NCI-H345 treated with DMSO at 0.1 percent for 48 hours (cell line): ENCODE measurements around the gene IL24.
"Not testable (repeated sequence)": the region's sequence is repeated elsewhere in the genome, so short reads cannot be mapped to it uniquely, and the experiment has no call there.

ENCODE experiments used
- DNase-seq: peaks from one replicate; lab custom pipeline; 2025; ENCODE audit not compliant: unreplicated experiment; lab: John Stamatoyannopoulos, UW

Gene IL24, protein sequence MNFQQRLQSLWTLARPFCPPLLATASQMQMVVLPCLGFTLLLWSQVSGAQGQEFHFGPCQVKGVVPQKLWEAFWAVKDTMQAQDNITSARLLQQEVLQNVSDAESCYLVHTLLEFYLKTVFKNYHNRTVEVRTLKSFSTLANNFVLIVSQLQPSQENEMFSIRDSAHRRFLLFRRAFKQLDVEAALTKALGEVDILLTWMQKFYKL

GRCh38 chr1:206897175-206897574 lies at the start of gene IL24:
IL24 (plus strand) TSS chr1:206897443; CDS start chr1:206897833, 390 bp downstream.
- DNase-seq: no peak

GRCh38 chr1:206847946-206848345 lies 49.3 kb upstream of the IL24 start:
- no peak for DNase-seq

DNA sequence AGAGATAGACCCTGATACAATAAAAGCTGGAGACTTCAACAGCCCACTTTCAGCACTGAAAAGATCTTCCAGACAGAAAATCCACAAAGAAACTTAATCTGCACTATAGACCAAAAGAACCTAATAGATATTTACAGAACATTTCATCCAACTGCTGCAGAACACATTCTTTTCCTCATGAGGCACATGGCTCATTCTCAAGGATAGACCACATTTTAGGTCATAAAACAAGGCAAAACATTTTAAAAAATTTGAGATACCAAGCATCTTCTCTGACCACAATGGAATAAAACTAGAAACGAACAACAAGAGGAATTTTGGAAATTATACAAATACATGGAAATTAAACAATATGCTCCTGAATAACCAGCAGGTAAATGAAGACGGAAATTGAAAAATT lies 46.8 kb upstream of the IL24 start:
- DNase-seq: no peak

GRCh38 chr1:206851341-206852010 lies 45.8 kb upstream of the IL24 start:
- DNase-seq: no peak

- DNase-seq: not testable (repeated sequence)
Measured at GRCh38 chr1:206852662-206853061, 44.6 kb upstream of the IL24 start.

DNA sequence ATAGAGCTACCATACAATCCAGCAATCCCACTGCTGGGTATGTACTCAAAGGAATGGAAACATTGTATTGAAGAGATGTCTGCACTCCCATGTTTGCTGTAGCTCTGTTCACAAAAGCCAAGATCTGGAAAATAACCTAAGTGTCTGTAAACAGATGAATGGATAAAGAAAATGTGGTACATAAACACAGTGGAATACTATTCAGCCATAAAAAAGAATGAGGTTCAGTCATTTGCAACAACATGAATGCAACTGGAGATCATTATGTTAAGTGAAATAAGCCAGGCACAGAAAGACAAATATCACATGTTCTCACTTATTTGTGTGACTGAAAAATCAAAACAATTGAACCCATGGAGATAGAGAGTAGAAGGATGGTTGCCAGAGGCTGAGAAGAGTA lies 43.5 kb upstream of the IL24 start:
- not testable (repeated sequence) for DNase-seq

GRCh38 chr1:206854401-206855129 lies 42.7 kb upstream of the IL24 start:
- no peak for DNase-seq

DNA sequence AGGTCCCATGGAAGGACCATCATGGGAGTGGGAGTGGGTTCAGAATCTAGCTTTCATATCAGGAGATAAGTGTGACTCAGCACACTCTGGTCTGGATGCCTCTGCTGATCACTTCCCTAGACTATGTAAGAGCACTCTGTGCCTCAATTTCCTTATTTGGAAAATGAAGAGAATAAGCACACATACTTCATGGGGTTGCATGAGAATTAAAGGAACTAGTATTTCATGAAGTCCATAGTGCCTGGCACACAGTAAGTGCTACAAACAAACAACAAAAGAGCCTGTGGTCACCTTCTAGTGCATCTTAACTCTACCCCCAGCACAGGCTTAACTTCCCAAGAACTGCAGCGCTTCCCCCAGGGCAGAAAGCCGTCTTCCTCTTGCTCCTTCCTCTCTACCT lies 41.4 kb upstream of the IL24 start:
- no peak for DNase-seq

DNA sequence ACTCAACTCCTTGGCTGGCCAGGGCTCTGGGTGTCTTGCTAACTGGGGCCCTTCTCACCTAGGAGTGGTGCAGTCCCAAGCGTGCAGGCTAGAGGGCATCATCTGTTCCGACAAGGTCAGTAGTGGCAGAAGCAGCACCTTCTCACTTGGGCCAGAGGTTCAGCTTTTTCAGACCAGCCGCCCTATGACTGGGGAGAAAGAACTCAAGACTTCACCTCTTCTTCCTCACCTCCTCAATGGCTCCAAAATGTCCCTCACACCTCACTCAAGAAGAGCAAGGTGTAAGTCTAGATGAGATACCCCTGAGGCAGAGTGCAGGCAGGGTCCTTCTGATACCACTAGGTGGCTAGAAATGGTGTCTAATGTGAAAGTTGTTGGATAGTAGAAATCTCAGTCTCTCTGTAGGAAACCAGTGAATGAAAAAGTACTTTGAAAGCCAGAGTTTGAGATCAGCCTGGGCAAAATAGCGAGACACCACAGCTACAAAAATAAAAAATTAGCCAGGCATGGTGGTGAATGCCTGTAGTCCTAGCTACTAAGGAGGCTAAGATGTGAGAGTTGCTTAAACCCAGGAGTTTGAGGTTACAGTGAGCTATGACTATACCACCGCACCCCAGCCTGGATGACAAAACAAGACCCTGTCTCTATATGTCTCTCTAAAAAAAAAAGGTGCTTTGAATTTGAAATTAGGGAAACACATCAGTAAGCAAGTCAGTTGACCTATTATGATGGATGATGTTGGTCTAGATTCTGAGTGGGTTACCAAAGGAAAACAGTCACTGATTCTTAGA lies 40.4 kb upstream of the IL24 start:
- no peak for DNase-seq

GRCh38 chr1:206859082-206859521 lies 38.1 kb upstream of the IL24 start:
- DNase-seq: no peak

GRCh38 chr1:206860165-206860564 lies 37.1 kb upstream of the IL24 start:
- no peak for DNase-seq

DNA sequence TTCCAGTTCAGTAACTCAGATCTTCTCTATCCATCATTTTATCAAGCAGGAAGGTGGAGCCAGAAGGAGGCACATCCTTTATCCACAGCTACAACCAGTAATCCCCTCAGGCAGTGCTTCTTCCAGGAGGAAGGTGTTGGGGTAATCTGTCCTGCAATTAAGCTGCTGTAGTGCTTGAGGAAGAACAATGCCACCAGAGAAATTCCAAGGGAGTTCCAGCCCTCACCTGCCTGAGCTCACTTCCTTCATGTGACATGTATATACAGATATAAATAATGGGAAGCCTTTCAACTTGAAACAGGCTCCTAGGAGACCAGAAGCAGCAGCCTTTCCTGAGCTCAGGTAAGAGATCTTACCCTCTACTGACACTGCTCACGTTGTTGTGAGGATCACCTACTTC lies 34.0 kb upstream of the IL24 start:
- DNase-seq: no peak

DNA sequence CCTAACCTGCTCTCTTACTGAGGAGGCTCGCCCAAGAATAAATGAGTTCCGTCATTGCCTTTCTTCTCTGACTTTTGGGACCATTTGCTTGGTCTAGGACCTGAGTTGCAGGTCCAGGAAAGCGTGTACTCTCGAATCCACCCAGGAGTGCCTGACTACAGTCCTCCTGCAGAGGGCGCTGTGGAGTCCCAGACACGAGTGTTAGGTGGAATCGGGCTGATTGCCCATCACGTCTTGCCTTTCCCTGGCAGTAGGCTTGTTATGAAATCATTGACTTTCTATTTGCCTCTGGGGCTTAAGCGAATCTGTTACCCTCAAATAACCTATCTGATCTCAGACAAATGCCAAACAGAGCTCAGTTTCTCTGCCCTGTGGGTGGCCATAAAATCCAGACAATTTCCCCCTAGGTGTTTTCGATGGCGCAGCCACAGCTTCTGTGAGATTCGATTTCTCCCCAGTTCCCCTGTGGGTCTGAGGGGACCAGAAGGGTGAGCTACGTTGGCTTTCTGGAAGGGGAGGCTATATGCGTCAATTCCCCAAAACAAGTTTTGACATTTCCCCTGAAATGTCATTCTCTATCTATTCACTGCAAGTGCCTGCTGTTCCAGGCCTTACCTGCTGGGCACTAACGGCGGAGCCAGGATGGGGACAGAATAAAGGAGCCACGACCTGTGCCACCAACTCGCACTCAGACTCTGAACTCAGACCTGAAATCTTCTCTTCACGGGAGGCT lies 32.1 kb upstream of the IL24 start, which contains the start of gene IL20:
IL20 (plus strand) TSS at position 685 of the 733 bp plus-strand sequence. CDS start 230 bp downstream, outside the sequence.
- no peak for DNase-seq

GRCh38 chr1:206866062-206866461 lies 31.2 kb upstream of the IL24 start:
- no peak for DNase-seq

GRCh38 chr1:206867239-206867638 lies 30.0 kb upstream of the IL24 start:
- DNase-seq: no peak

GRCh38 chr1:206867716-206868115 lies 29.5 kb upstream of the IL24 start:
- DNase-seq: no peak

- no peak for DNase-seq
Measured at GRCh38 chr1:206868264-206868663, 29.0 kb upstream of the IL24 start.

GRCh38 chr1:206872139-206872538 lies 25.1 kb upstream of the IL24 start:
- no peak for DNase-seq

DNA sequence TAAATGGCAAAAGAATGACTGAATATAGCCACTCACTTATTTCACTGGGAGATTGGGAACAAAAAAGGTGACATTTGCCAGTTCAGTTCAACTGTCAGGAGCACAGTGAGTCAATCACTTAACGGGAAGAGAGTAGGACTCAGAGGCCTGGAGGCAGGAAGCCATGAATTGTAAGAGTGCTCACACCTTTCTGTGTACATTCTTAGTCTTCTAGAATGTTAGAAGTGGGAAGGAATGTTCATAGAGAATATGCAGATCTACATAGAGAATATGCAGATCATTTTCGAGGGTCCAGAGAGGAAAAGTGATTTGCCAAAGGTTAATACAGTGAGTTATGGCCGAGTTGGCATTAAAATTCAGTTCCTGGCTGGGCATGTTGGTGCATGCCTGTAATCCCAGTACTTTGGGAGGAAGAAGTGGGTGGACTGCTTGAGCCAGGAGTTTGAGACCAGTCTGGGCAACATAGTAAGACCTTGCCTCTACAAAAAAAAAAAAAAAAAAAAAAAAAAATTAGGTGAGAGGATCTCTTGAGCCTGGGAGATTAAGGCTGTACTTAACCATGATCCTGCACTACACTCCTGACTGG lies 23.5 kb upstream of the IL24 start:
- no peak for DNase-seq

- DNase-seq: no peak
Measured at GRCh38 chr1:206875752-206876377, 21.4 kb upstream of the IL24 start.
